ENCODE results near the gene JPT1. TPM values are rescaled to one million over a fixed set of nuclear protein-coding genes. Genes with fewer than 3 reads are reported as not detected.
"Not testable (repeated sequence)": the region's sequence is repeated elsewhere in the genome, so short reads cannot be mapped to it uniquely, and the experiment has no call there.

JPT1 gene
- total RNA-seq, 1 donor from 2014 or later: 282 TPM

- Histone ChIP-seq H2AFZ (ENCODE audit: low read depth, low read length) (no peak overlapping the region), H3K36me3 (ENCODE audit: insufficient read depth, low read length) (peaks cover 75% of the 10 kb centered on the region), H3K79me2 (ENCODE audit: insufficient read depth, low read length) (peaks cover 48% of the 10 kb centered on the region), H3K4me3 (ENCODE audit: insufficient read depth, low read depth, low read length) (no peak overlapping the region), H3K27me3 (ENCODE audit: insufficient read depth, low read length) (no peaks in the 10 kb centered on the region), H3K9me3 (ENCODE audit: insufficient read depth, low read depth, low read length) (no peaks in the 10 kb centered on the region), H3K4me2 (ENCODE audit: low read length) (no peak overlapping the region), H3K9ac (ENCODE audit: low read length) (no peak overlapping the region), H3K27ac (ENCODE audit: low read depth, low read length) (no peak overlapping the region), H4K20me1 (ENCODE audit: insufficient read depth, low read length) (peaks cover 63% of the 10 kb centered on the region), H3K4me1 (ENCODE audit: insufficient read depth, low read length) (no peaks in the 10 kb centered on the region)
- H3K27ac Mint-ChIP-seq (ENCODE audit: unreplicated experiment): no peak overlapping the region
- H3K27me3 Mint-ChIP-seq (ENCODE audit: low read depth, unreplicated experiment): no peaks in the 10 kb centered on the region
- FAIRE-seq: no peak
- no peak overlapping the region for H3K4me3 Mint-ChIP-seq (ENCODE audit: unreplicated experiment)
- no peaks in the 10 kb centered on the region for H3K9me3 Mint-ChIP-seq (ENCODE audit: unreplicated experiment)
- no peaks in the 10 kb centered on the region for H3K4me1 Mint-ChIP-seq (ENCODE audit: low read depth, unreplicated experiment)
- no peak for DNase-seq (ENCODE audit: low read depth)
- H3K36me3 Mint-ChIP-seq (ENCODE audit: low read depth, unreplicated experiment): peaks cover 12% of the 10 kb centered on the region
- TF ChIP-seq EZH2 (IDR thresholded peaks at IDR 0.05; ENCODE audit: insufficient read depth, low read length): no peak
These were observed 11.9 kb downstream of the JPT1 start for GRCh38 chr17:75142236-75142971.

GRCh38 chr17:75138519-75138918, 15.8 kb downstream of the JPT1 start:
- H3K79me2 ChIP-seq (ENCODE audit: insufficient read depth, low read length): peaks cover 16% of the 10 kb centered on the region
- H3K9me3 ChIP-seq (ENCODE audit: insufficient read depth, low read depth, low read length): no peaks in the 10 kb centered on the region
- peaks cover 51% of the 10 kb centered on the region for H3K36me3 ChIP-seq (ENCODE audit: insufficient read depth, low read length)
- H3K27me3 Mint-ChIP-seq (ENCODE audit: low read depth, unreplicated experiment): no peaks in the 10 kb centered on the region
- no peaks in the 10 kb centered on the region for H3K4me1 ChIP-seq (ENCODE audit: insufficient read depth, low read length)
- no peak overlapping the region for H3K27ac ChIP-seq (ENCODE audit: low read depth, low read length)
- no peaks in the 10 kb centered on the region for H3K9me3 Mint-ChIP-seq (ENCODE audit: unreplicated experiment)
- peaks cover 2% of the 10 kb centered on the region for H3K4me1 Mint-ChIP-seq (ENCODE audit: low read depth, unreplicated experiment)
- H3K36me3 Mint-ChIP-seq (ENCODE audit: low read depth, unreplicated experiment): peaks cover 9% of the 10 kb centered on the region
- H2AFZ ChIP-seq (ENCODE audit: low read depth, low read length): no peak overlapping the region
- DNase-seq (ENCODE audit: low read depth) (no peak), FAIRE-seq (no peak)
- peaks cover 28% of the 10 kb centered on the region for H4K20me1 ChIP-seq (ENCODE audit: insufficient read depth, low read length)
- H3K4me3 ChIP-seq (ENCODE audit: insufficient read depth, low read depth, low read length): no peak overlapping the region
- H3K4me3 Mint-ChIP-seq (ENCODE audit: unreplicated experiment): no peak overlapping the region
- no peak overlapping the region for H3K9ac ChIP-seq (ENCODE audit: low read length)
- TF ChIP-seq CTCF (IDR thresholded peaks at IDR 0.05; ENCODE audit: insufficient read depth, low read depth, low read length) (no peak), EZH2 (IDR thresholded peaks at IDR 0.05; ENCODE audit: insufficient read depth, low read length) (no peak)
- peak overlapping the region; percentile 12 for H3K27ac Mint-ChIP-seq (ENCODE audit: unreplicated experiment)
- no peak overlapping the region for H3K4me2 ChIP-seq (ENCODE audit: low read length)
- no peaks in the 10 kb centered on the region for H3K27me3 ChIP-seq (ENCODE audit: insufficient read depth, low read length)

GRCh38 chr17:75137762-75138161, 16.6 kb downstream of the JPT1 start:
- not testable (repeated sequence) for H3K36me3 Mint-ChIP-seq (ENCODE audit: low read depth, unreplicated experiment); H3K4me3 Mint-ChIP-seq (ENCODE audit: unreplicated experiment)
- H4K20me1 ChIP-seq (ENCODE audit: insufficient read depth, low read length): peaks cover 21% of the 10 kb centered on the region

More at GRCh38 chr17:75137762-75138161, 16.6 kb downstream of the JPT1 start:
- not testable (repeated sequence) for H3K9me3 Mint-ChIP-seq (ENCODE audit: unreplicated experiment); H3K9me3 ChIP-seq (ENCODE audit: insufficient read depth, low read depth, low read length); DNase-seq (ENCODE audit: low read depth); H2AFZ ChIP-seq (ENCODE audit: low read depth, low read length); H3K27ac Mint-ChIP-seq (ENCODE audit: unreplicated experiment); H3K27me3 ChIP-seq (ENCODE audit: insufficient read depth, low read length); FAIRE-seq; H3K4me2 ChIP-seq (ENCODE audit: low read length); H3K27me3 Mint-ChIP-seq (ENCODE audit: low read depth, unreplicated experiment); H3K4me1 Mint-ChIP-seq (ENCODE audit: low read depth, unreplicated experiment); H3K4me1 ChIP-seq (ENCODE audit: insufficient read depth, low read length); H3K9ac ChIP-seq (ENCODE audit: low read length); H3K4me3 ChIP-seq (ENCODE audit: insufficient read depth, low read depth, low read length); H3K27ac ChIP-seq (ENCODE audit: low read depth, low read length)
- H3K79me2 ChIP-seq (ENCODE audit: insufficient read depth, low read length): peaks cover 11% of the 10 kb centered on the region
- peaks cover 45% of the 10 kb centered on the region for H3K36me3 ChIP-seq (ENCODE audit: insufficient read depth, low read length)
